OCI-LY1 (cell line): ENCODE results near the gene SELENOV.

Experiments used
- H2AFZ ChIP-seq: fragments of 200-600 bp; sonication (generic), shearing (Covaris generic); 2 replicates; pipeline ENCODE4 v1.6.0; 2014; ENCODE audit warnings: antibody characterized with exemption, mild to moderate bottlenecking, low read length
- H3F3A ChIP-seq: fragments of 200-600 bp; sonication (generic), shearing (Covaris generic); 2 replicates; pipeline ENCODE4 v1.6.0; 2014; ENCODE audit warnings: mild to moderate bottlenecking, antibody characterized with exemption, low read length, moderate library complexity; ENCODE audit not compliant: insufficient read depth
- H3K27ac ChIP-seq: fragments of 200-600 bp; sonication (generic); 2 replicates; pipeline ENCODE4 v1.5.1; 2014; ENCODE audit warnings: low read length, mixed run types, mild to moderate bottlenecking, low read depth; ENCODE audit not compliant: poor library complexity, severe bottlenecking
- H3K27me3 ChIP-seq: fragments of 200-600 bp; sonication (generic); 2 replicates; pipeline ENCODE4 v1.6.0; 2014; ENCODE audit warnings: antibody characterized with exemption, mild to moderate bottlenecking, low read length, moderate library complexity; ENCODE audit not compliant: insufficient read depth
- H3K36me3 ChIP-seq: fragments of 200-600 bp; sonication (generic); 2 replicates; pipeline ENCODE4 v1.6.1; 2014; ENCODE audit warnings: mild to moderate bottlenecking, antibody characterized with exemption, low read length, moderate library complexity, mixed read lengths; ENCODE audit not compliant: insufficient read depth
- H3K4me1 ChIP-seq: fragments of 200-600 bp; sonication (generic); 2 replicates; pipeline ENCODE4 v1.5.1; 2014; ENCODE audit warnings: mild to moderate bottlenecking, low read length, moderate library complexity; ENCODE audit not compliant: insufficient read depth, severe bottlenecking
- H3K4me2 ChIP-seq: fragments of 200-600 bp; sonication (generic), shearing (Covaris generic); 2 replicates; pipeline ENCODE4 v1.6.1; 2014; ENCODE audit warnings: low read length
- H3K4me3 ChIP-seq: fragments of 200-600 bp; sonication (generic); 2 replicates; pipeline ENCODE4 v1.5.1; 2014; ENCODE audit warnings: low read length, low read depth, mild to moderate bottlenecking, mixed read lengths; ENCODE audit not compliant: poor library complexity, severe bottlenecking
- H3K79me2 ChIP-seq: fragments of 200-600 bp; shearing (Covaris generic); 2 replicates; pipeline ENCODE4 v1.6.1; 2016; ENCODE audit warnings: mixed run types, low read length, mixed read lengths; ENCODE audit not compliant: insufficient read depth
- H3K9ac ChIP-seq: fragments of 200-600 bp; sonication (generic), shearing (Covaris generic); 2 replicates; pipeline ENCODE4 v1.6.1; 2014; ENCODE audit warnings: mild to moderate bottlenecking, low read length, mixed read lengths
- H3K9me2 ChIP-seq: fragments of 200-600 bp; sonication (generic), shearing (Covaris generic); 2 replicates; pipeline ENCODE4 v1.6.1; 2014; ENCODE audit warnings: low read depth, mild to moderate bottlenecking, low read length, mixed read lengths
- H3K9me3 ChIP-seq: fragments of 200-600 bp; shearing (Covaris generic); 2 replicates; pipeline ENCODE4 v1.6.1; 2014; ENCODE audit warnings: low read length, mixed read lengths
- H4K20me1 ChIP-seq: fragments of 200-600 bp; sonication (generic), shearing (Covaris generic); 2 replicates; pipeline ENCODE4 v1.6.0; 2016; ENCODE audit warnings: mild to moderate bottlenecking, low read length; ENCODE audit not compliant: insufficient read depth
- CTCF ChIP-seq: fragments of 200-600 bp; sonication (generic), shearing (Covaris generic); IDR thresholded peaks from 2 replicates; pipeline ENCODE4 v1.5.1; 2017; ENCODE audit warnings: mild to moderate bottlenecking, antibody characterized with exemption, low read length, moderate library complexity, mixed read lengths
- EZH2 ChIP-seq: fragments of 200-600 bp; sonication (generic), shearing (Covaris generic); IDR thresholded peaks from 2 replicates; pipeline ENCODE4 v1.8.0; 2017; ENCODE audit warnings: borderline replicate concordance, mixed run types, mild to moderate bottlenecking, antibody characterized with exemption, low read length, moderate library complexity, mixed read lengths

The SELENOV gene

GRCh38 chr19:39517432-39517831, 2.5 kb downstream of the SELENOV start:
- Histone ChIP-seq H3K4me2 (no peak overlapping the region), H3K4me1 (peaks cover 46% of the 10 kb centered on the region), H3K27me3 (peaks cover 12% of the 10 kb centered on the region), H3K27ac (no peak overlapping the region), H3K9me2 (no peaks in the 10 kb centered on the region), H3K9ac (no peak overlapping the region), H2AFZ (no peak overlapping the region), H3K4me3 (no peak overlapping the region), H3K36me3 (no peaks in the 10 kb centered on the region), H3K9me3 (no peaks in the 10 kb centered on the region), H4K20me1 (no peaks in the 10 kb centered on the region), H3F3A (no peaks in the 10 kb centered on the region), H3K79me2 (no peaks in the 10 kb centered on the region)
- TF ChIP-seq CTCF (no peak), EZH2 (no peak)

- Histone ChIP-seq H3K9ac (no peak overlapping the region), H3F3A (no peaks in the 10 kb centered on the region), H3K79me2 (no peaks in the 10 kb centered on the region), H3K4me3 (no peak overlapping the region), H3K36me3 (no peaks in the 10 kb centered on the region), H3K27ac (no peak overlapping the region), H3K9me2 (no peaks in the 10 kb centered on the region), H3K4me2 (no peak overlapping the region), H3K9me3 (no peaks in the 10 kb centered on the region), H3K4me1 (peaks cover 46% of the 10 kb centered on the region), H4K20me1 (no peaks in the 10 kb centered on the region), H2AFZ (no peak overlapping the region), H3K27me3 (peaks cover 12% of the 10 kb centered on the region)
- no peak for TF ChIP-seq EZH2
These were observed 3.5 kb downstream of the SELENOV start for GRCh38 chr19:39518458-39518857.

- no peak overlapping the region for H3K4me2 ChIP-seq
- no peaks in the 10 kb centered on the region for H3K79me2 ChIP-seq
- peaks cover 46% of the 10 kb centered on the region for H3K4me1 ChIP-seq
- TF ChIP-seq EZH2 = no peak
- no peak for TF ChIP-seq CTCF
- H3K27me3 ChIP-seq = peaks cover 12% of the 10 kb centered on the region
- H4K20me1 ChIP-seq = no peaks in the 10 kb centered on the region
- no peaks in the 10 kb centered on the region for H3F3A ChIP-seq
- no peak overlapping the region for H3K4me3 ChIP-seq
- no peak overlapping the region for H2AFZ ChIP-seq
- no peak overlapping the region for H3K9ac ChIP-seq
- no peaks in the 10 kb centered on the region for H3K9me2 ChIP-seq
- no peaks in the 10 kb centered on the region for H3K9me3 ChIP-seq
- no peaks in the 10 kb centered on the region for H3K36me3 ChIP-seq
- H3K27ac ChIP-seq = no peak overlapping the region
These were observed 4.0 kb downstream of the SELENOV start for GRCh38 chr19:39518975-39519374.
